Measurements from ENCODE around the gene EIF5B. TPM values are rescaled to one million over a fixed set of nuclear protein-coding genes. Genes with fewer than 3 reads are reported as not detected.

EIF5B gene
- total and polyA plus RNA-seq, 7 experiments from 2014 or later = 5.6 to 49.0 (median 36.2) TPM

GRCh38 chr2:99325384-99325783, 11.8 kb upstream of the EIF5B start:
- Histone ChIP-seq H3K4me1 (ENCODE audit: control insufficient read depth in 2 of 2, insufficient read depth in 2 of 2, low read length in 2 of 2) (no peaks in the 10 kb centered on the region), H3K27me3 (ENCODE audit: control insufficient read depth in 2 of 2, insufficient read depth in 2 of 2, low read length in 2 of 2) (no peaks in the 10 kb centered on the region), H3K9me3 (ENCODE audit: control insufficient read depth in 2 of 3, low read length in 3 of 3) (no peaks in the 10 kb centered on the region), H3K36me3 (ENCODE audit: control insufficient read depth in 2 of 3, insufficient read depth in 3 of 3, low read length in 3 of 3) (peaks cover 10 to 74% (median 30%) of the 10 kb centered on the region in 3 experiments), H3K27ac (ENCODE audit: low read depth, low read length) (no peak overlapping the region), H3K4me3 (ENCODE audit: low read length) (no peak overlapping the region)
- Mint-ChIP-seq H3K27ac (no peak overlapping the region), H3K4me3 (no peak overlapping the region), H3K9me3 (no peaks in the 10 kb centered on the region), H3K36me3 (peaks cover 9 to 44% (median 25%) of the 10 kb centered on the region in 5 donors), H3K4me1 (peaks cover 3 to 10% (median 7%) of the 10 kb centered on the region in 7 donors), H3K27me3 (no peaks in the 10 kb centered on the region)
- intact Hi-C loops (cut with micrococcal nuclease) = no loop called here
- ChIA-PET CTCF (no interaction called here), POLR2A (no interaction called here)
- no peak for DNase-seq
- no peak for ATAC-seq

GRCh38 chr2:99335911-99336803, 1.0 kb upstream of the EIF5B start, which contains the start of gene TXNDC9:
Gene TXNDC9 (minus strand): TSS chr2:99336333. CDS start chr2:99333210, 3,123 bp downstream.
- H3K36me3 Mint-ChIP-seq = peaks cover 0 to 15% (median 7%) of the 10 kb centered on the region in 5 donors
- H3K27ac Mint-ChIP-seq = no peak within 1 kb of the TSS
- Histone ChIP-seq H3K27ac (ENCODE audit: low read depth, low read length) (peak within 1 kb of the TSS; percentile 78), H3K4me3 (ENCODE audit: low read length) (peak within 1 kb of the TSS; percentile 85), H3K36me3 (ENCODE audit: control insufficient read depth in 2 of 3, insufficient read depth in 3 of 3, low read length in 3 of 3) (peaks cover 6 to 27% (median 10%) of the 10 kb centered on the region in 3 experiments), H3K27me3 (ENCODE audit: control insufficient read depth in 2 of 2, insufficient read depth in 2 of 2, low read length in 2 of 2) (no peaks in the 10 kb centered on the region), H3K4me1 (ENCODE audit: control insufficient read depth in 2 of 2, insufficient read depth in 2 of 2, low read length in 2 of 2) (peaks cover 20 to 25% of the 10 kb centered on the region in 2 donors), H3K9me3 (ENCODE audit: control insufficient read depth in 2 of 3, low read length in 3 of 3) (no peaks in the 10 kb centered on the region)
- H3K27me3 Mint-ChIP-seq = no peaks in the 10 kb centered on the region
- peak; percentile 90 for ATAC-seq
- intact Hi-C loops (cut with micrococcal nuclease) = loop anchor here (1.0 to 10.0 kb wide), 20 partner anchors 154 to 1916 kb away; partner anchors contain the start of genes ACTR1B (in 2 of the 2), C2orf15 (in 2 of the 2), COX5B (in 2 of the 2) and MITD1 (in 2 of the 2)
- POLR2A ChIA-PET = interaction anchor here (0.5 to 2.3 kb wide), 11 partner anchors 81 to 1891 kb away, joined by 3 to 12 read pairs (median 4); partner anchors contain the start of genes C2orf15, LIPT1, MITD1 and MRPL30
- no peaks in the 10 kb centered on the region for H3K9me3 Mint-ChIP-seq
- peak; percentile 91 to 98 (median 98) for DNase-seq
- CTCF ChIA-PET = interaction anchor here (0.7 to 1.9 kb wide), 7 partner anchors 9 to 1673 kb away, joined by 3 to 6 read pairs (median 3); partner anchors contain the start of genes MITD1 and REV1
- no peak within 1 kb of the TSS for H3K4me3 Mint-ChIP-seq
- peaks cover 16 to 40% (median 37%) of the 10 kb centered on the region in 7 donors for H3K4me1 Mint-ChIP-seq

GRCh38 chr2:99336804-99337112, 431 bp upstream of the EIF5B start:
- no peak overlapping the region for H3K4me3 Mint-ChIP-seq

GRCh38 chr2:99338029-99338585, 918 bp downstream of the EIF5B start:
- ATAC-seq = no peak

More at GRCh38 chr2:99336804-99337112, 431 bp upstream of the EIF5B start:
- peak; percentile 0 for ATAC-seq
- Histone ChIP-seq H3K27ac (ENCODE audit: low read depth, low read length) (peak overlapping the region; percentile 78), H3K4me1 (ENCODE audit: control insufficient read depth in 2 of 2, insufficient read depth in 2 of 2, low read length in 2 of 2) (peaks cover 20 to 25% of the 10 kb centered on the region in 2 donors), H3K27me3 (ENCODE audit: control insufficient read depth in 2 of 2, insufficient read depth in 2 of 2, low read length in 2 of 2) (no peaks in the 10 kb centered on the region), H3K36me3 (ENCODE audit: control insufficient read depth in 2 of 3, insufficient read depth in 3 of 3, low read length in 3 of 3) (peaks cover 6 to 21% (median 7%) of the 10 kb centered on the region in 3 experiments), H3K9me3 (ENCODE audit: control insufficient read depth in 2 of 3, low read length in 3 of 3) (no peaks in the 10 kb centered on the region), H3K4me3 (ENCODE audit: low read length) (peak overlapping the region; percentile 85)
- DNase-seq = no peak
- ChIA-PET CTCF (interaction anchor here (0.7 to 1.9 kb wide), 6 partner anchors 9 to 1674 kb away, joined by 3 to 6 read pairs (median 3); no protein-coding TSS in a partner anchor), POLR2A (interaction anchor here (0.6 to 2.3 kb wide), 12 partner anchors 8 to 1891 kb away, joined by 3 to 16 read pairs (median 3); partner anchors contain the start of genes C2orf15, LIPT1, MITD1 and MRPL30)
- Mint-ChIP-seq H3K4me1 (peaks cover 19 to 44% (median 43%) of the 10 kb centered on the region in 7 donors), H3K36me3 (peaks cover 0 to 14% (median 4%) of the 10 kb centered on the region in 5 donors), H3K27ac (no peak overlapping the region), H3K9me3 (no peaks in the 10 kb centered on the region), H3K27me3 (no peaks in the 10 kb centered on the region)
- intact Hi-C loops (cut with micrococcal nuclease) = loop anchor here (1.0 to 10.0 kb wide), 20 partner anchors 154 to 1916 kb away; partner anchors contain the start of genes ACTR1B (in 2 of the 2), C2orf15 (in 2 of the 2), COA5 (in 2 of the 2) and COX5B (in 2 of the 2)

GRCh38 chr2:99340669-99341236, 3.6 kb downstream of the EIF5B start:
- ChIA-PET CTCF (no interaction called here), POLR2A (no interaction called here)
- H3K9me3 Mint-ChIP-seq = no peaks in the 10 kb centered on the region
- no peak overlapping the region for H3K27ac Mint-ChIP-seq
- DNase-seq (no peak), ATAC-seq (no peak)
- intact Hi-C loops (cut with micrococcal nuclease) = no loop called here
- H3K27me3 ChIP-seq (ENCODE audit: control insufficient read depth in 2 of 2, insufficient read depth in 2 of 2, low read length in 2 of 2) = no peaks in the 10 kb centered on the region
- no peak overlapping the region for H3K27ac ChIP-seq (ENCODE audit: low read depth, low read length)
- H3K36me3 Mint-ChIP-seq = peaks cover 0 to 4% (median 0%) of the 10 kb centered on the region in 5 donors
- peaks cover 22 to 58% (median 44%) of the 10 kb centered on the region in 7 donors for H3K4me1 Mint-ChIP-seq
- no peaks in the 10 kb centered on the region for H3K9me3 ChIP-seq (ENCODE audit: control insufficient read depth in 2 of 3, low read length in 3 of 3)
- H3K4me3 ChIP-seq (ENCODE audit: low read length) = no peak overlapping the region
- H3K27me3 Mint-ChIP-seq = no peaks in the 10 kb centered on the region
- peaks cover 8 to 9% of the 10 kb centered on the region in 2 donors for H3K4me1 ChIP-seq (ENCODE audit: control insufficient read depth in 2 of 2, insufficient read depth in 2 of 2, low read length in 2 of 2)
- H3K4me3 Mint-ChIP-seq = no peak overlapping the region
- peaks cover 0 to 9% (median 0%) of the 10 kb centered on the region in 3 experiments for H3K36me3 ChIP-seq (ENCODE audit: control insufficient read depth in 2 of 3, insufficient read depth in 3 of 3, low read length in 3 of 3)

More at GRCh38 chr2:99338029-99338585, 918 bp downstream of the EIF5B start:
- intact Hi-C loops (cut with micrococcal nuclease) = loop anchor here (1.0 to 10.0 kb wide), 7 partner anchors 10 to 1691 kb away; partner anchors contain the start of genes COX5B (in 2 of the 2), ACTR1B (in 1 of the 2), MGAT4A (in 1 of the 2) and RPL31 (in 1 of the 2)
- Mint-ChIP-seq H3K9me3 (no peaks in the 10 kb centered on the region), H3K27me3 (no peaks in the 10 kb centered on the region), H3K4me1 (peaks cover 23 to 49% (median 44%) of the 10 kb centered on the region in 7 donors), H3K4me3 (no peak overlapping the region), H3K36me3 (peaks cover 0 to 2% (median 0%) of the 10 kb centered on the region in 5 donors), H3K27ac (no peak overlapping the region)
- DNase-seq = peak in 5 of 9 donors; percentile 14 to 48 (median 24)
- no peaks in the 10 kb centered on the region for H3K27me3 ChIP-seq (ENCODE audit: control insufficient read depth in 2 of 2, insufficient read depth in 2 of 2, low read length in 2 of 2)
- peak overlapping the region; percentile 78 for H3K27ac ChIP-seq (ENCODE audit: low read depth, low read length)
- H3K4me3 ChIP-seq (ENCODE audit: low read length) = peak overlapping the region; percentile 85
- no peaks in the 10 kb centered on the region for H3K9me3 ChIP-seq (ENCODE audit: control insufficient read depth in 2 of 3, low read length in 3 of 3)
- H3K36me3 ChIP-seq (ENCODE audit: control insufficient read depth in 2 of 3, insufficient read depth in 3 of 3, low read length in 3 of 3) = peaks cover 0 to 9% (median 0%) of the 10 kb centered on the region in 3 experiments
- H3K4me1 ChIP-seq (ENCODE audit: control insufficient read depth in 2 of 2, insufficient read depth in 2 of 2, low read length in 2 of 2) = peaks cover 20 to 25% of the 10 kb centered on the region in 2 donors
- ChIA-PET CTCF (interaction anchor here (0.6 to 1.9 kb wide), 2 partner anchors 10 to 36 kb away, joined by 3 to 6 read pairs; no protein-coding TSS in a partner anchor), POLR2A (interaction anchor here (0.6 to 2.3 kb wide), 7 partner anchors 9 to 197 kb away, joined by 3 to 16 read pairs (median 4); partner anchors contain the start of genes C2orf15, LIPT1, MITD1 and MRPL30)

GRCh38 chr2:99342536-99342935, 5.3 kb downstream of the EIF5B start:
- Histone ChIP-seq H3K36me3 (ENCODE audit: control insufficient read depth in 2 of 3, insufficient read depth in 3 of 3, low read length in 3 of 3) (peaks cover 0 to 3% (median 0%) of the 10 kb centered on the region in 3 experiments), H3K4me3 (ENCODE audit: low read length) (no peak overlapping the region), H3K9me3 (ENCODE audit: control insufficient read depth in 2 of 3, low read length in 3 of 3) (no peaks in the 10 kb centered on the region), H3K27me3 (ENCODE audit: control insufficient read depth in 2 of 2, insufficient read depth in 2 of 2, low read length in 2 of 2) (no peaks in the 10 kb centered on the region), H3K27ac (ENCODE audit: low read depth, low read length) (no peak overlapping the region), H3K4me1 (ENCODE audit: control insufficient read depth in 2 of 2, insufficient read depth in 2 of 2, low read length in 2 of 2) (peaks cover 8 to 9% of the 10 kb centered on the region in 2 donors)
- peaks cover 0 to 4% (median 0%) of the 10 kb centered on the region in 5 donors for H3K36me3 Mint-ChIP-seq
- CTCF ChIA-PET = no interaction called here
- H3K9me3 Mint-ChIP-seq = no peaks in the 10 kb centered on the region
- intact Hi-C loops (cut with micrococcal nuclease) = no loop called here
- peaks cover 29 to 69% (median 55%) of the 10 kb centered on the region in 7 donors for H3K4me1 Mint-ChIP-seq
- H3K27me3 Mint-ChIP-seq = no peaks in the 10 kb centered on the region
- ATAC-seq (no peak), DNase-seq (no peak)
- H3K4me3 Mint-ChIP-seq = no peak overlapping the region
- POLR2A ChIA-PET = no interaction called here
- H3K27ac Mint-ChIP-seq = no peak overlapping the region
